GM19035 (cell line): ENCODE results near the gene BCKDHA.
"Not testable (repeated sequence)": the region's sequence is repeated elsewhere in the genome, so short reads cannot be mapped to it uniquely, and the experiment has no call there.

ENCODE experiments used
- ATAC-seq: cut with Tn5 transposase; IDR thresholded peaks from one replicate; pipeline ENCODE4 v1.9.1; 2021; ENCODE audit not compliant: unreplicated experiment

BCKDHA gene

DNA sequence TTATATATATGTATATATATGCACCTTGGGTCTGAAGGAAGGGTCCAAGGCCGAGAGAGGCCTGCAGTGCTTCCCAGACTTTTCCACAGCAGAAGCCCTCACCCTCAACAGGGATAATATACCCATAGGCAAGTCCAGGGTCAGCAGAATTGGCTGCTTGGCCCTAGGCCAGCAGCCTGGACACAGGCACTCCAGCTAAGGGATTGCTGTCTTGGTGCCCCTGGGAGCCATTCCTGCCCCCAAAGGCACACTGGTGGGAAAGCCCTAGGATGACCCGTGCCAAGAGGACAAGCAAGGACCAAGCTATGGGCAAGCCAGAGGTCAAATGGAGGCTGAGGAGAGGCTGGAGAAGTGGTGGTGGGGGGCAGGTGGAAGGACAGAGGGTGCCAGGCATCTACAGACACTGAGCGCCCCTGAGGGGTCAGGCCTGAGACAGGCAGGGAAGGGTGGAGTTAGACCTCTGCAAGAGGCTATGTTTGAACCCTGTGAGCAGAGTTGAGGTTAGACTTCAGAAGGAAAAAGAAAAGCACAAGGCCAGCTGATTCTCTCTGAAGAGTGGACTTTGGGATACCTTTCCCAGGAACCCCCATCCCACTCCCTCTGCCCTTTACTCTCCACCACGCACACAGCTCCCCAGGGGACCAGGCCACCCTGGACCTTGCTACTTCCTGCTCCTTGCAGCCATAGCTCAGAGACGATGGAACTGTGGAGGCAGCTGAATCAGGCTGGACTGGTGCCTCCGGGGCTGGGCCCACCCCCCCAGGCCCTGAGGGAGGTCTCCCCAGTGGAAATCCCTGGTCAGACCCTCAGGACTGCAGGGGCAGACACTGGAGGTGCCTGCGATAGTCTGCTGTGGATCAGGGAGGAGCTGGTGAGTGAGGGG, 45.1 kb downstream of the BCKDHA start, which contains the start of gene ERICH4:
Gene ERICH4 (plus strand): TSS at position 684 of the 883 bp plus-strand sequence. CDS start 14 bp downstream, at position 698.
- no peak for ATAC-seq

DNA sequence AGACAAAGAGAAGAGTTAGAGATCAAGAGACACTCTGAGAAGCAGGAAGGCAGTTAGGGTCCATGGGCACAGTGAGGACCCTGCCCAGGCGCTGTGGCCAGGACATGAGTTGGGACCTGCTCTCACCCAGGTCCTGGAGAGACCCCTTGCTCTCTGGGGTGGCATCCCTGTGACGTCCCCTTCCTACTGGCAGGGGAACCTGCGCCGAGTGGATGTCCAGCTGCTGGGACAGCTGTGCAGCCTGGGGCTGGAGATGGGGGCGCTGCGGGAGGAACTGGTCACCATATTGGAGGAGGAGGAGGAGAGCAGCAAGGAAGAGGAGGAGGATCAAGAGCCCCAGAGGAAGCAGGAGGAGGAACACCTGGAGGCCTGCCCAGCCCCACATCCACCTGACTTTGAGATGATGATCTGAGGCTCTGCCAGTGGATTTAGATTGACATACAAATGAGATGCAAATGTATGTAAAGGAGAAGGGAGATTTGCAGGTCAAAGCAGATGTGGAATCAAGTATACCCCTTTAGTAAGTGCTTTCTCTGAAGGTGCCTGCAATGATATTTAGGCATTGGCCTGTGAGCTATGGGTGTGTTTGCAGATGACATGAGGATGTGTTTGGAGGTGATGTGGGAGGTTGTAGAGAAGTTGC, 46.3 kb downstream of the BCKDHA start:
- ATAC-seq: no peak

DNA sequence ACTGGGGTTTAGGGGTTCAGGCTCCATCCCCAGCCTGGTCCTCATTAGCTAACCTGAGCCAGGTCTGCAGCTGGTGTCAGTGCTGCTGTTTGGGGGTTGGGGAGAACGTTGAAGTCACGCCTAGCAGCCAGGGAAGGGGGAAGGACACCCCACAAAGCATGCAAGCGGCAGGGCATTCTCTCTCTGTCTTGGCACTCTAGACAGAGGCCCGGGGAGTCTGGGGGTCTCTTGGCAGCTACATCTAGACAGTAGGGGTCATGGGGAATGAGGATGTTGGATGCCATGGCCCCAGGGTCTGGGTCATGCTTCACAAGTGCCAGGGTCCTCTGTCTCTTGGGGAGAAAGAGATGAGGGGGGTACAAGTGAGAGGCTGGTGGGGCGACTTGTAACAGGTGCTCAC, 48.0 kb downstream of the BCKDHA start:
- ATAC-seq: no peak

DNA sequence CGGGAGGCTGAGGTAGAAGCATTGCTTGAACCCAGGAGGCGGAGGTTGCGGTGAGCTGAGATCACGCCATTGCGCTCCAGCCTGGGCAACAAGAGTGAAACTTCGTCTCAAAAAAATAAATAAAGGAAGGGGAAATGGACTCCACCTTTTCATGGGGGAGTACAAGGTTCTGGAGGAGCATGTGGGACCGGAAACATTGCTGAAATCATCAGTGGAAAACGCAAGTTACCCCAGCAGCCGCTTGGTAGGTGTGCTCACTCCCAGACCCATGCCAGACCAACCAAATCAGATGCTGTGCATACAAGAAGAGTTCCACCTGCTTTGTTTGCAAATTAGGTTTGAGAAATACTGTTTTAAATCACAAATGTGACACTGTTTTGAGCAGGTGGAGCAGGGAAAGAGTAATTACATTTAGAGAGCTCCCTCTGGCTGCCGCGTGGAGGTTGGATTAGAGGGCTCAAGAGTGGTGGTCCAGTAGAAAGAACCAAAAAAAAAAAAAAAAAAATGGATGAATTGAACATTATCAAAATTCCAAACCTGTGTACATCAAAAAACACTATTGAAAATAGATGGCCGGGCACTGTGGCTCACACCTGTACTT, 50.2 kb downstream of the BCKDHA start:
- no peak for ATAC-seq

DNA sequence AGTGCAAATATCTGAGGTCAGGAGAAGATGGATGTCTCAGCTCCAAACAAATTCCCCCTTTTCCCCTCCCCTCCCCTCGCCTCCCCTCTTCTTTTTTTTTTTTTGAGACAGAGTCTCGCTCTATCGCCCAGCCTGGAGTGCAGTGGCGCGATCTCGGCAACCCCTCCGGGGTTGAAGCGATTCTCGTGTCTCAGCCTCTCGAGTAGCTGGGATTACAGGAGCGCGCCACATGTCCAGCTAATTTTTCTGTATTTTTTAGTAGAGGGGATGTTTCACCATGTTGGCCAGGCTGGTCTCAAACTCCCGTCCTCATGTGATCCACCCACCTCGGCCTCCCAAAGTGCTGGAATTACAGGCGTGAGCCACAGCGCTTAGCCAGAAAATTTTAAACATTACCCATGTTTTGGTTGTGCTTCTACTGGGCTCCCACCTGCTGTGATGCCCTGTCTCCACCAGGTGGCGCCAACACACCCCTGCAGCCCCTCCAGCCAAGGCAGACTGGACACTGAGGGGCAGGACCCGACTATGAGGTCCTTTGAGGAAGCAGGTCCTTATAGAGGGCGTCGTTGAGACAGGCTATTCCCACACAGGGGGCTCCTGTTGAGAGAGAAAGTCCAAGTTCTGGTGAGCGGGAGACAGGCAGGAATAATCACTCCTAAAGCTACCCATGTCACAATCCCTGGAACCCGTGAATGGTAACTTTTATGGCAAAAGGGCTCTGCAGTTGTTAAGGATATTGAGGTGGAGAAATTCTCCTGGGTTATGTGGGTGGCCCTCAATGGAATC, 51.7 kb downstream of the BCKDHA start:
- ATAC-seq: no peak

DNA sequence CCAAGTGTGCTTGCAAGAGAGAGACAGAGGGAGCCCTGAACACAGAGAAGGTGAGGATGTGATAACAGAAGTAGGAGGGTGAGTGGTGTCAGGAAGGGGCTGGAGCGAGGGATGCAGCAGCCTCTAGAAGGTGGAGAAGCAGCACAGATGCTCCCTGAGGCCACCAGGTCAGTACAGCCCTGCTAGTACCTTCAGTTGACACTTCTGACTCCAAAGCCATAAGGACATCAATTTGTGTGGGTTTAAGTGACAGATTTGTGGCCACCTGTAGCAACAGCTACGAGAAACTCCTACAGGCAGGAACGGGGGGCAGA, 52.2 kb downstream of the BCKDHA start:
- ATAC-seq: no peak

DNA sequence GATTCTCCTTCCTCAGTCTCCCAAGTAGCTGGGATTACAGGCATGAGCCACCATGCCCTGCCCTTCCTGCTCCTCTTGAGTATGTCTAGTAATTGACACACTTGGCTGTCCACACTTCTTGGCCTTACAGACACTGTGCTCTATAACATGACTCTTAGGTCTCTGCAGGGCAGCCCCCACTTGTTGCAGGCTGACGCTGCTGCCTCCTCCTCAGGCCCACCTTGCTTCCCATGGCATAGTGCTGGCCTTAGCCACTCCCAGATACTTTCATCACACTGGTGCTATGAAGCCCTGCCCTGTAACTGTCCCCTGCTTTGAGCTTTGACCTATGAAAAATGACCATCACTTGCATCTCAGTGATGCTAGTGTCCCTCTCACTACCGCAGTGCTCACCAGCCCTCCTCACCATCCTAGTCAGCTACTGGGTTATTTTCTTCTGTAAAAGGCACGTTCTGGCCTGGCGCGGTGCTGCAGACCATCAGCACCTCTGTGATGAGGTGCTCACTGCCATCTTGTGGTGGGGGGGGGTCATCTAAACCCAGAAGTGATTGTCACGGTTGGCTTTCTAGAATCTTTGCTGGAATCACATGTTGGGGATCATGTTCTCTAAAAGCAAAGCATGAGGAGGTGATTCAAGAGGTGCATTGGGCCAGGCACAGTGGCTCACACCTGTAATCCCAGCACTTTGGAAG, 55.1 kb downstream of the BCKDHA start:
- no peak for ATAC-seq

DNA sequence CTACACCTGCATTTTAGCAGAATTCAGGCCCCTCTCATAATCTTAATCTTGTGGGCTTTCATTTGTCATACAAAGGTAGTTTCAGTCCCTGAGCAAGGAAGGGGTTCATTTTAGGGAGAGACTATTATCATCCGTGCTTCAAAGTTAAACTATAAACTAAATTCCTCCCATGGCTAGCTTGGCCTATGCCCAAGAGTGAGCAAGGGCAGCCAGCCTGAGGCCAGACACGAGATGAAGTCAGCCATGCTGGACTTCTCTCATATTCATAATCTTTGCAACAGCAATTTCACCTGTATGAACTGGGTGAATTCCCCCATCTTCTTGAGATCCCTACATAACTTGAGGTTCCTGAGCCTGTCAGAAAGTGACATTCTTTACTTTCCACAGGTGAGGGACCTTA, 58.3 kb downstream of the BCKDHA start:
- no peak for ATAC-seq

DNA sequence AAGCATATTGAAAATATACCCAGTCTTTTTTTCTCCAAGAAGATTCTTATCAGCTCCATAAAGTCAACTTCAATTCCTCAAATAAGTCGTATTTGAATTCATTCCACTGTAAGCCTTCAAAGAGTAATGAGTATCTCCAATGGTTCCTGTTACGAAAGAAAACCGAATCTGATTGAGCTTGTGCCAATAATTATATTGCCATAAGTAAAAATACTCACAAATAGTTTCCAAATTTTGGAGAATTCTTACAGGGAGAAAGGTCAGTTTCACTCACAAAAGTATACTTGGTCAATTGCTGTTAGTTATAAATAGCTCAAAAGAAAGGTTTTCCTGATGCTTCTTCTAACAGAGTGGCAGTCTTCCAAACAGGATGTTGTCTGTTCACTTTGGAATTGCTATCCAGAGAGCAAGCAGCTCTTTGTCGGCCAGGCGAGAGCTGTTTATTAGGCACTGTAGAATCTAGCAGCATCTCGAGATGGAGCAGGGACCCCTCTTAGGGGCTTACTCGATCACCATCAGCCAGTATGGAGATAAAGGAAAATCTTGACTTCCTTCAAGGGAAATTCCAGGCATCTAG, 58.8 kb downstream of the BCKDHA start:
- ATAC-seq: no peak

DNA sequence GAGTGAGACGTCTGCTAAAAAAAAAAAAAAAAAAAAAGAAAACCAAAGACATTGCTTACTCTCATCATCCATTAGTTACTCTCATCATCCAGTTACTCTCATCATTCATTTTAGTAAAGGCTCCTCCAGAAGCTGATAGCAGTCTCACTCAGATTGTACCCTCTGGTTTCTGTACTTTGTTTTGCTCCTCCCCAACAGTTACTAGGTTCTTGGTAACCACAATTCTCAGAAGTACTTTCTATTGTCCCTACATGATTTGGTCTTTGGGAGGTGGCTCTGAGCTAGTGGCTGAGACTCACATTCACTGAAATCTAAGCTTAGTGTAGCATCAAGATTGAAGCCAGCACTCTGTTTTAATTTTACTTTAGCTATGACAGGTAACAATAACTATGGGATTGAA, 59.6 kb downstream of the BCKDHA start:
- peak; percentile 81 for ATAC-seq

DNA sequence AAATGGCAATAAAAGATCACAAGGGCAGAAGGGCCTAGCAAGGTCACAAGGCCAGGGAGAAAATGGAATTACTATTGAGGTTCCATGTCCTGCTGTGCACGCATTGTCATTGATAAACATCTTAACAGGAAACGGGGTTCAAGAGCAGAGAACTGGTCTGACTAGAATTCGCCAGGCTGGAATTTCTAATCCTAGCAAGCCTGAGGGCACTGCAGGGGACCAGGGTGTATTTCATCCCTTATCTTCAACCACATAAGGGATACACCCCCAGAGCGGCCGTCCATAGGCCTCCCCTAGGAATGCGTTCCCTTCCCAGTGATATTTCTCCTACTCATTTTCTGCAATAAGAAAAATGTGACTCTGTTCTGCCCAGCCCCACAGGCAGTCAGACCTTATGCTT, 64.9 kb downstream of the BCKDHA start:
- no peak for ATAC-seq

DNA sequence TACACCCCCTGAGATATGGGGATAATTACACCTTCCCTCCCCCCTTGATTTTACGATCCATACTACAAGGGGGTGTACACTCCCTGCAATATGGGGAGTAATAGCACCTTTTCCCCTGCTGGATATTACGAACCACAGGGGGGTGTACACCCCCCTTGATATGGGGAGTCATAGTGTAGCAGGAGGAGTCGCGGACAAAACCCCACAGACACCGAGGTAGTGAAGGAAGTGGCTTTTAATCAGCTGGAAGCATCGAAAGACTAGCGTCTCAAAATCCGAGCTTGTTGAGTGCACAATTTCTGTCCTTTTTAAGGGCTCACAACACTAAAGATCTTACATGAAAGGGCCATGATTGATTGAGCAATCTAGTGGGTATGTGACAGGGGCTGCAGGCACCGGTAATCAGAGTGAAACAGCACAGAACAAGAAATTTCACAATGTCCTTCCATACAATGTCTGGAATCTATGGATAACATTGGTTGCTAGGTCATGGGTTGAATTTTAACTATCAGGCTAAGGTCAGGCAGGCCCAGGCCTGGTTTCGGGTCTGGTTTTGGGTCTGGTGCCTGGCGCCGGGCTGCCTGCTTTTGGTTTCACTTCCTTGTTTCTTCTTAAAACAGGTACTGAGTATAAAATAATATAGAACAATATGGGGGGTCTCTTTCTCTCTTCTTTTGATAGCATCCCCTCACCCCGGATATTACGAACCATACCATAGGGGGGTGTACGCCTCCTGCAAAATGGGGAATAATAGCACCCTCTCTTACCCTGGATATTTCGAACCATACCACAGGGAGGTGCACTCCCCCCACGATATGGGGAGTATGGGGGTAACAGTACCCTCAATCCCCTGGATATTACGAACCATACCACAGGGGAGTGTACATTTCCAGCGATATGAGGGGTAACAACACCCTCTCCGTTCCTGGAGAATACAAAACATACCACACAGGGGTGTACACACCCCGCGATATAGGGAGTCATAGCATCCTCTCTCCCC, 65.9 kb downstream of the BCKDHA start:
- ATAC-seq: not testable (repeated sequence)
